ENCODE results near the gene MSRB1.
"Not testable (repeated sequence)": the region's sequence is repeated elsewhere in the genome, so short reads cannot be mapped to it uniquely, and the experiment has no call there.

DNA sequence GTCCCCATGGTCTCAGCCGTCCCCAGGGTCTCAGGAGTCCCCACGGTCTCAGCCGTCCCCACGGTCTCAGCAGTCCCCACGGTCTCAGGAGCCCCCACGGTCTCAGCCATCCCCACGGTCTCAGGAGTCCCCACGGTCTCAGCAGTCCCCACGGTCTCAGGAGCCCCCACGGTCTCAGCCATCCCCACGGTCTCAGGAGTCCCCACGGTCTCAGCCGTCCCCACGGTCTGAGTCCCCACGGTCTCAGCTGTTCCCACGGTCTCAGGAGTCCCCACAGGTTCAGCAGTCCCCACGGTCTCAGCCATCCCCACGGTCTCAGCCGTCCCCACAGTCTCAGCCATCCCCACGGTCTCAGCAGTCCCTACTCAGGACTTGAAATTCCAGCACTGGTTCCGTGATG is 22.9 kb downstream of the MSRB1 start:
- TF ChIP-seq POLR2A (IDR thresholded peaks at IDR 0.05; ENCODE audit: low read length); GATA1 (IDR thresholded peaks at IDR 0.05; ENCODE audit: low read depth, low read length): not testable (repeated sequence)

Data from erythroblast (primary cell).